H9 (cell line): Measurements from ENCODE around the gene ITPR2. TPM values are rescaled to one million over a fixed set of nuclear protein-coding genes. Genes with fewer than 3 reads are reported as not detected.

Experiments
- DNase-seq: peaks from one replicate; pipeline ENCODE4 v3.0.0-alpha.2; 2017
- H2AFZ ChIP-seq: one replicate; pipeline ENCODE4 v1.6.1; 2013; ENCODE audit warnings: mild to moderate bottlenecking, low read length, control low read depth, moderate library complexity
- H2AK5ac ChIP-seq: 2 replicates; pipeline ENCODE4 v1.6.1; 2013; ENCODE audit warnings: low read length, control low read depth, mixed read lengths; ENCODE audit not compliant: insufficient read length
- H2BK120ac ChIP-seq: one replicate; pipeline ENCODE4 v1.6.1; 2013; ENCODE audit warnings: low read depth, mild to moderate bottlenecking, low read length, control low read depth, inconsistent platforms; ENCODE audit not compliant: poor library complexity, severe bottlenecking
- H2BK12ac ChIP-seq: 2 replicates; pipeline ENCODE4 v1.6.1; 2013; ENCODE audit warnings: low read length, control low read depth, mixed read lengths, low read depth; ENCODE audit not compliant: insufficient read length
- H2BK15ac ChIP-seq: 2 replicates; pipeline ENCODE4 v1.6.1; 2013; ENCODE audit warnings: low read depth, low read length, control low read depth
- H2BK20ac ChIP-seq: one replicate; pipeline ENCODE4 v1.6.1; 2013; ENCODE audit warnings: low read depth, mild to moderate bottlenecking, low read length, control low read depth, inconsistent platforms; ENCODE audit not compliant: poor library complexity, severe bottlenecking
- H2BK5ac ChIP-seq: 2 replicates; pipeline ENCODE4 v1.6.1; 2013; ENCODE audit warnings: low read length, control low read depth, mixed read lengths; ENCODE audit not compliant: insufficient read length
- H3K14ac ChIP-seq: 2 replicates; pipeline ENCODE4 v1.6.1; 2013; ENCODE audit warnings: low read length, control low read depth; ENCODE audit not compliant: insufficient read depth
- H3K18ac ChIP-seq: 2 replicates; pipeline ENCODE4 v1.6.1; 2013; ENCODE audit warnings: low read depth, mild to moderate bottlenecking, mixed read lengths, low read length, control low read depth; ENCODE audit not compliant: insufficient read length
- H3K23ac ChIP-seq: 2 replicates; pipeline ENCODE4 v1.6.1; 2013; ENCODE audit warnings: low read length, control low read depth, mixed read lengths, low read depth; ENCODE audit not compliant: insufficient read length
- H3K23me2 ChIP-seq: 2 replicates; pipeline ENCODE4 v1.6.1; 2013; ENCODE audit warnings: low read depth, mild to moderate bottlenecking, mixed read lengths, low read length, control low read depth; ENCODE audit not compliant: insufficient read length, poor library complexity, severe bottlenecking
- H3K27ac ChIP-seq: 2 replicates; pipeline ENCODE4 v1.5.1; 2013; ENCODE audit warnings: low read length, control low read depth, mixed read lengths, low read depth; ENCODE audit not compliant: insufficient read length
- H3K27me3 ChIP-seq: 2 replicates; pipeline ENCODE4 v1.6.1; 2013; ENCODE audit warnings: low read length, control low read depth, inconsistent platforms; ENCODE audit not compliant: insufficient read depth
- H3K4ac ChIP-seq: 2 replicates; pipeline ENCODE4 v1.6.1; 2013; ENCODE audit warnings: low read depth, mild to moderate bottlenecking, control low read depth, inconsistent platforms, low read length, moderate library complexity
- H3K4me1 ChIP-seq: 2 replicates; pipeline ENCODE4 v1.6.1; 2013; ENCODE audit warnings: low read length, control low read depth, inconsistent platforms; ENCODE audit not compliant: insufficient read depth
- H3K4me2 ChIP-seq: 2 replicates; pipeline ENCODE4 v1.6.1; 2013; ENCODE audit warnings: low read length, control low read depth, mixed read lengths; ENCODE audit not compliant: insufficient read length, insufficient read depth
- H3K56ac ChIP-seq: 2 replicates; pipeline ENCODE4 v1.6.1; 2013; ENCODE audit warnings: low read depth, mild to moderate bottlenecking, mixed read lengths, low read length, control low read depth; ENCODE audit not compliant: insufficient read length
- H3K79me1 ChIP-seq: 2 replicates; pipeline ENCODE4 v1.6.1; 2013; ENCODE audit warnings: low read depth, mild to moderate bottlenecking, moderate library complexity, low read length, control low read depth, inconsistent platforms; ENCODE audit not compliant: insufficient read depth, poor library complexity, severe bottlenecking
- H3K79me2 ChIP-seq: 2 replicates; pipeline ENCODE4 v1.6.1; 2013; ENCODE audit warnings: low read length, control low read depth, inconsistent platforms; ENCODE audit not compliant: insufficient read depth
- H3K9ac ChIP-seq: 2 replicates; pipeline ENCODE4 v1.6.1; 2013; ENCODE audit warnings: low read length, control low read depth, mixed read lengths; ENCODE audit not compliant: insufficient read length; ENCODE audit errors: extremely low read depth
- H3K9me3 ChIP-seq: one replicate; pipeline ENCODE4 v1.6.1; 2013; ENCODE audit warnings: low read depth, low read length, inconsistent platforms; ENCODE audit not compliant: control insufficient read depth
- H3T11ph ChIP-seq: one replicate; pipeline ENCODE4 v1.6.1; 2013; ENCODE audit warnings: mild to moderate bottlenecking, low read length, control low read depth, inconsistent platforms
- H4K20me1 ChIP-seq: one replicate; pipeline ENCODE4 v1.6.1; 2013; ENCODE audit not compliant: control insufficient read depth, insufficient read length, insufficient read depth
- H4K5ac ChIP-seq: 2 replicates; pipeline ENCODE4 v1.6.1; 2013; ENCODE audit warnings: low read depth, mild to moderate bottlenecking, mixed read lengths, low read length, control low read depth; ENCODE audit not compliant: insufficient read length
- H4K8ac ChIP-seq: replicated peaks from 2 replicates; pipeline ENCODE4 v1.6.1; 2013; ENCODE audit warnings: low read length, control low read depth, mixed read lengths, low read depth; ENCODE audit not compliant: insufficient read length
- H4K91ac ChIP-seq: 2 replicates; pipeline ENCODE4 v1.6.1; 2013; ENCODE audit warnings: low read depth, mild to moderate bottlenecking, moderate library complexity, mixed read lengths, low read length, control low read depth; ENCODE audit not compliant: insufficient read length
- H3K27ac Mint-ChIP-seq, 3 experiments: 2 replicates in 2 of 3; 3 replicates in 1 of 3; pipeline ENCODE4 v1.8.0; 2020 to 2021; ENCODE audit warnings: mixed read lengths in 3 of 3, mild to moderate bottlenecking in 1 of 3, moderate library complexity in 1 of 3
- H3K27me3 Mint-ChIP-seq: 2 replicates; pipeline ENCODE4 v1.8.0; 2021; ENCODE audit warnings: low read depth, mild to moderate bottlenecking, moderate library complexity, mixed read lengths
- H3K36me3 Mint-ChIP-seq, 3 experiments: 2 replicates in 2 of 3; 3 replicates in 1 of 3; pipeline ENCODE4 v1.8.0; 2020 to 2021; ENCODE audit warnings: low read depth in 3 of 3, mixed read lengths in 3 of 3; ENCODE audit not compliant: insufficient read depth in 1 of 3
- H3K4me1 Mint-ChIP-seq, 2 experiments: 2 replicates each; pipeline ENCODE4 v1.8.0; 2020; ENCODE audit warnings: mixed read lengths in 2 of 2
- H3K4me3 Mint-ChIP-seq, 2 experiments: 2 replicates in 1 of 2; 3 replicates in 1 of 2; pipeline ENCODE4 v1.8.0; 2020 to 2021; ENCODE audit warnings: mild to moderate bottlenecking in 2 of 2, mixed read lengths in 2 of 2, moderate library complexity in 1 of 2
- H3K9me3 Mint-ChIP-seq, 2 experiments: 2 replicates in 1 of 2; 3 replicates in 1 of 2; pipeline ENCODE4 v1.8.0; 2020; ENCODE audit warnings: mild to moderate bottlenecking in 2 of 2, mixed read lengths in 2 of 2, moderate library complexity in 1 of 2
- WGBS: extraction: QIAGEN DNeasy Blood & Tissue Kit; methylation state at CpG from one replicate; pipeline ENCODE4 v1.1.7; 2013; ENCODE audit warnings: missing lambda C conversion rate, low lambda C conversion rate, mixed read lengths; ENCODE audit not compliant: insufficient read length; ENCODE audit errors: extremely low coverage; 5-methylcytosine and 5-hydroxymethylcytosine counted together
- total RNA-seq: library from RNA; stranded (reverse); gene quantifications from 2 replicates; pipeline ENCODE4 v1.2.1, GENCODE V29; 2021
- TF ChIP-seq, protein P1 (sequence below): fragments of 200-600 bp; sonication (generic); conservative IDR thresholded peaks from 3 replicates; pipeline ENCODE4 v1.8.0; 2021; ENCODE audit warnings: antibody characterized with exemption, mild to moderate bottlenecking

Gene ITPR2
- total RNA-seq, 1 experiment from 2014 or later: 14.8 TPM

GRCh38 chr12:26499979-26500640, 332.9 kb downstream of the ITPR2 start:
- no peak overlapping the region for H2BK20ac ChIP-seq
- H2AFZ ChIP-seq: no peak overlapping the region
- no peak overlapping the region for H3K27ac ChIP-seq
- no peaks in the 10 kb centered on the region for H3K9me3 ChIP-seq
- no peak overlapping the region for H3K4me3 Mint-ChIP-seq
- H3K23ac ChIP-seq: no peak overlapping the region
- H4K20me1 ChIP-seq: no peaks in the 10 kb centered on the region
- no peak overlapping the region for H2BK5ac ChIP-seq
- no peaks in the 10 kb centered on the region for H3K79me2 ChIP-seq
- no peaks in the 10 kb centered on the region for H3K79me1 ChIP-seq
- peaks cover 0 to 5% of the 10 kb centered on the region in 2 experiments; a peak in 2 of 4 replicates for H3K4me1 Mint-ChIP-seq
- no peak overlapping the region for H2BK15ac ChIP-seq
- no peak overlapping the region for H3K4ac ChIP-seq
- no peak overlapping the region for H3K27ac Mint-ChIP-seq
- H3K9me3 Mint-ChIP-seq: no peaks in the 10 kb centered on the region
- no peak overlapping the region for H4K91ac ChIP-seq
- peaks cover 0 to 5% (median 0%) of the 10 kb centered on the region in 3 experiments; a peak in 3 of 7 replicates for H3K36me3 Mint-ChIP-seq
- H3T11ph ChIP-seq: no peak overlapping the region
- H3K4me2 ChIP-seq: no peak overlapping the region
- WGBS: no CpG with 5 or more reads among the region's 1 CpG
- H3K27me3 Mint-ChIP-seq: no peaks in the 10 kb centered on the region
- no peaks in the 10 kb centered on the region for H3K4me1 ChIP-seq
- no peak overlapping the region for H4K5ac ChIP-seq
- TF ChIP-seq, protein P1, sequence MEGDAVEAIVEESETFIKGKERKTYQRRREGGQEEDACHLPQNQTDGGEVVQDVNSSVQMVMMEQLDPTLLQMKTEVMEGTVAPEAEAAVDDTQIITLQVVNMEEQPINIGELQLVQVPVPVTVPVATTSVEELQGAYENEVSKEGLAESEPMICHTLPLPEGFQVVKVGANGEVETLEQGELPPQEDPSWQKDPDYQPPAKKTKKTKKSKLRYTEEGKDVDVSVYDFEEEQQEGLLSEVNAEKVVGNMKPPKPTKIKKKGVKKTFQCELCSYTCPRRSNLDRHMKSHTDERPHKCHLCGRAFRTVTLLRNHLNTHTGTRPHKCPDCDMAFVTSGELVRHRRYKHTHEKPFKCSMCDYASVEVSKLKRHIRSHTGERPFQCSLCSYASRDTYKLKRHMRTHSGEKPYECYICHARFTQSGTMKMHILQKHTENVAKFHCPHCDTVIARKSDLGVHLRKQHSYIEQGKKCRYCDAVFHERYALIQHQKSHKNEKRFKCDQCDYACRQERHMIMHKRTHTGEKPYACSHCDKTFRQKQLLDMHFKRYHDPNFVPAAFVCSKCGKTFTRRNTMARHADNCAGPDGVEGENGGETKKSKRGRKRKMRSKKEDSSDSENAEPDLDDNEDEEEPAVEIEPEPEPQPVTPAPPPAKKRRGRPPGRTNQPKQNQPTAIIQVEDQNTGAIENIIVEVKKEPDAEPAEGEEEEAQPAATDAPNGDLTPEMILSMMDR: no peak
- no peaks in the 10 kb centered on the region for H3K27me3 ChIP-seq
- H3K56ac ChIP-seq: no peak overlapping the region
- no peak overlapping the region for H3K14ac ChIP-seq
- H3K9ac ChIP-seq: no peak overlapping the region
- no peak overlapping the region for H2AK5ac ChIP-seq
- H3K23me2 ChIP-seq: no peaks in the 10 kb centered on the region
- no peak for DNase-seq
- no peak overlapping the region for H2BK12ac ChIP-seq
- H4K8ac ChIP-seq: no peak overlapping the region
- no peak overlapping the region for H2BK120ac ChIP-seq
- H3K18ac ChIP-seq: no peak overlapping the region
